CD4-positive, alpha-beta T cell treated with Interleukin-21 for 1 hour (primary cell): ENCODE data around the gene KIF3C.
"Not testable (repeated sequence)": the region's sequence is repeated elsewhere in the genome, so short reads cannot be mapped to it uniquely, and the experiment has no call there.

Experiments used
- DNase-seq: peaks from one replicate; pipeline ENCODE4 v3.0.0-alpha.2; 2020

KIF3C gene

GRCh38 chr2:25998816-25999383, 16.6 kb upstream of the KIF3C start:
- not testable (repeated sequence) for DNase-seq

GRCh38 chr2:25996844-25997243, 14.5 kb upstream of the KIF3C start:
- DNase-seq, result no peak

- no peak for DNase-seq
Observed at GRCh38 chr2:25994509-25994908, 12.2 kb upstream of the KIF3C start.

GRCh38 chr2:25993049-25993448, 10.8 kb upstream of the KIF3C start:
- no peak for DNase-seq

- no peak for DNase-seq
Observed at GRCh38 chr2:25992556-25992955, 10.3 kb upstream of the KIF3C start.

GRCh38 chr2:25991965-25992364, 9.7 kb upstream of the KIF3C start:
- no peak for DNase-seq

GRCh38 chr2:25989154-25989553, 6.9 kb upstream of the KIF3C start:
- DNase-seq, result no peak

GRCh38 chr2:25988134-25988533, 5.8 kb upstream of the KIF3C start:
- no peak for DNase-seq

GRCh38 chr2:25983735-25984134, 1.4 kb upstream of the KIF3C start:
- DNase-seq, result no peak

- DNase-seq, result no peak
Observed at GRCh38 chr2:25982968-25983280, 627 bp upstream of the KIF3C start.

- DNase-seq, result no peak
Observed at GRCh38 chr2:25981596-25982272, 563 bp downstream of the KIF3C start.

GRCh38 chr2:25980951-25981350, 1.3 kb downstream of the KIF3C start:
- no peak for DNase-seq

GRCh38 chr2:25980076-25980887, 2.0 kb downstream of the KIF3C start:
- no peak for DNase-seq

GRCh38 chr2:25979001-25979400, 3.3 kb downstream of the KIF3C start:
- no peak for DNase-seq

- no peak for DNase-seq
Observed at GRCh38 chr2:25977768-25978167, 4.5 kb downstream of the KIF3C start.

GRCh38 chr2:25976983-25977741, 5.1 kb downstream of the KIF3C start:
- no peak for DNase-seq

GRCh38 chr2:25972049-25972823, 10.1 kb downstream of the KIF3C start:
- no peak for DNase-seq

GRCh38 chr2:25971596-25971995, 10.7 kb downstream of the KIF3C start:
- DNase-seq, result no peak

GRCh38 chr2:25966531-25967270, 15.6 kb downstream of the KIF3C start:
- no peak for DNase-seq

GRCh38 chr2:25964891-25965290, 17.4 kb downstream of the KIF3C start:
- DNase-seq, result no peak

GRCh38 chr2:25960920-25961319, 21.4 kb downstream of the KIF3C start:
- DNase-seq, result peak; percentile 4

- no peak for DNase-seq
Observed at GRCh38 chr2:25960396-25960795, 21.9 kb downstream of the KIF3C start.
